ENCODE results near the gene CD9.

- TF ChIP-seq, protein P1, sequence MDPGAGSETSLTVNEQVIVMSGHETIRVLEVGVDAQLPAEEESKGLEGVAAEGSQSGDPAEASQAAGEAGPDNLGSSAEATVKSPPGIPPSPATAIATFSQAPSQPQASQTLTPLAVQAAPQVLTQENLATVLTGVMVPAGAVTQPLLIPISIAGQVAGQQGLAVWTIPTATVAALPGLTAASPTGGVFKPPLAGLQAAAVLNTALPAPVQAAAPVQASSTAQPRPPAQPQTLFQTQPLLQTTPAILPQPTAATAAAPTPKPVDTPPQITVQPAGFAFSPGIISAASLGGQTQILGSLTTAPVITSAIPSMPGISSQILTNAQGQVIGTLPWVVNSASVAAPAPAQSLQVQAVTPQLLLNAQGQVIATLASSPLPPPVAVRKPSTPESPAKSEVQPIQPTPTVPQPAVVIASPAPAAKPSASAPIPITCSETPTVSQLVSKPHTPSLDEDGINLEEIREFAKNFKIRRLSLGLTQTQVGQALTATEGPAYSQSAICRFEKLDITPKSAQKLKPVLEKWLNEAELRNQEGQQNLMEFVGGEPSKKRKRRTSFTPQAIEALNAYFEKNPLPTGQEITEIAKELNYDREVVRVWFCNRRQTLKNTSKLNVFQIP (CRISPR knock-in tag; IDR thresholded peaks at IDR 0.05; ENCODE audit: borderline replicate concordance, low read depth): no peak
- TF ChIP-seq ZNF8 (CRISPR knock-in tag; IDR thresholded peaks at IDR 0.05): no peak
- no peak for TF ChIP-seq ZC3H10 (CRISPR knock-in tag; IDR thresholded peaks at IDR 0.05)
- TF ChIP-seq, protein P2, sequence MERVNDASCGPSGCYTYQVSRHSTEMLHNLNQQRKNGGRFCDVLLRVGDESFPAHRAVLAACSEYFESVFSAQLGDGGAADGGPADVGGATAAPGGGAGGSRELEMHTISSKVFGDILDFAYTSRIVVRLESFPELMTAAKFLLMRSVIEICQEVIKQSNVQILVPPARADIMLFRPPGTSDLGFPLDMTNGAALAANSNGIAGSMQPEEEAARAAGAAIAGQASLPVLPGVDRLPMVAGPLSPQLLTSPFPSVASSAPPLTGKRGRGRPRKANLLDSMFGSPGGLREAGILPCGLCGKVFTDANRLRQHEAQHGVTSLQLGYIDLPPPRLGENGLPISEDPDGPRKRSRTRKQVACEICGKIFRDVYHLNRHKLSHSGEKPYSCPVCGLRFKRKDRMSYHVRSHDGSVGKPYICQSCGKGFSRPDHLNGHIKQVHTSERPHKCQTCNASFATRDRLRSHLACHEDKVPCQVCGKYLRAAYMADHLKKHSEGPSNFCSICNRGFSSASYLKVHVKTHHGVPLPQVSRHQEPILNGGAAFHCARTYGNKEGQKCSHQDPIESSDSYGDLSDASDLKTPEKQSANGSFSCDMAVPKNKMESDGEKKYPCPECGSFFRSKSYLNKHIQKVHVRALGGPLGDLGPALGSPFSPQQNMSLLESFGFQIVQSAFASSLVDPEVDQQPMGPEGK (CRISPR knock-in tag; IDR thresholded peaks at IDR 0.05; ENCODE audit: borderline replicate concordance): no peak
- TF ChIP-seq PPARA (CRISPR knock-in tag; IDR thresholded peaks at IDR 0.05; ENCODE audit: borderline replicate concordance): no peak
- no peak for TF ChIP-seq GLIS3 (CRISPR knock-in tag; IDR thresholded peaks at IDR 0.05)
- TF ChIP-seq ZFP3 (CRISPR knock-in tag; IDR thresholded peaks at IDR 0.05): no peak
- no peak for TF ChIP-seq OSR1 (CRISPR knock-in tag; IDR thresholded peaks at IDR 0.05)
- no peak for TF ChIP-seq BACH2 (CRISPR knock-in tag; IDR thresholded peaks at IDR 0.05; ENCODE audit: borderline replicate concordance)
- TF ChIP-seq RARB (CRISPR knock-in tag; IDR thresholded peaks at IDR 0.05): no peak
- no peak for TF ChIP-seq ZNF70 (CRISPR knock-in tag; IDR thresholded peaks at IDR 0.05)
Measured at GRCh38 chr12:6285532-6286306, 85.5 kb downstream of the CD9 start.

All from SK-N-SH treated with all-trans-retinoic acid at 6 μM for 48 hours (cell line).